CD4-positive, alpha-beta T cell treated with Interleukin-15 for 1 hour (primary cell): ENCODE data around the gene STOX2.
"Not testable (repeated sequence)": the region's sequence is repeated elsewhere in the genome, so short reads cannot be mapped to it uniquely, and the experiment has no call there.

Experiments
- DNase-seq: peaks from one replicate; pipeline ENCODE4 v3.0.0-alpha.2; 2020

Gene STOX2

DNA sequence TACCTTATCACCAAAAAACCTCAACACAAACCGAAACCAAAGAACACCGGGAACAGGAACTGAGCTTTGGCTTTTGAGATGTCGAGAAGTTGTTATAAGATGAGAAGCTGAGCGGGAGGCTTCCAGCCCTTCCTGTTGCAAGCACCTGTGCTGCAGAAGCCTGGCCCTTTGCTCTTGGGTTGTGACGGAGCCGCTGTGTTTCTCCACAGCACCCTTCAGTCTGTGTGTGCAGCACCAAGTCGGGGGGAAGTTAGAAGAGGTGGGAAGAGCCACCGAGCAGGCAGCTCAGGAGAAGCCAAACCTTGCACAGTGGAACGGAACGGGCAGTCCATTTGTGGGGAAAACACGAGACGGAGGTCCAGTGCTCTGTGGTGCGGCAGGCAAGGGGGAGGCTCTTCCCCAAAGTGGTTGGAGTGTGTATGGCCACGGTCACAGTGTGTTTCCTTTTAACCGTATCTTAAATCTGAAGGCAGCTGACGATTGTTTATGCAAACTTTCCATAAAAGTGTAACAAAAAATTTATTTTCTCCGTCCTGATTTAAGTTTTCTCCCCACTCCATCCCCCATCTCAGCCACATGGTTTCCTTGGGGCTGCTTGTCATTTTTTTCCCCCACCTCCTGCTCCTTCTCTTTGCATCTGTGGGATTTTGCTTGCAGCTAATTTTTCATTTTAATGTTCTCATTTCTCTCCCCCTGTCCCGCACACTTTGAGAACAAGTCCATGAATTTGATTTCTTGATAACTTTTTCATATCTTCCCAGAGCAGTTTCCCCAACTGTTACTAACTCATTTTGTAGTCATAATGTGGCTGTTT, 123.7 kb downstream of the STOX2 start:
- no peak for DNase-seq

DNA sequence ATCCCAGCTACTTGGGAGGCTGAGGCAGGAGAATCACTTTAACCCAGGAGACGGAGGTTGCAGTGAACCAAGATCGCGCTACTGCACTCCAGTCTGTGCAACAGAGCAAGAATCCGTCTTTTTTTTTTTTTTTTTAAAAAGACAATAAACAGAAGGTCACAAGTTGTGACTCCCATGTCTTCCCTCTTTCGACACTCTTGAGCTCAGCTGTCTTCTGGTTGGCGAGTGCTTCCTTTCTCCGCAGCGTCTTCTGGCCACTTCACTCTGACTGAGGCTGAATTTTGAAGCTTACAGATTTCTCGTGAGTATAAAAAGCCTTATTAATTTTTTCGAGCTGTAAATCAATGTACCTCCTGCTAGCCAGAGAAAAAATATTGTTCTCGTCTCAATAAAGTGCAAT, 124.9 kb downstream of the STOX2 start:
- no peak for DNase-seq

DNA sequence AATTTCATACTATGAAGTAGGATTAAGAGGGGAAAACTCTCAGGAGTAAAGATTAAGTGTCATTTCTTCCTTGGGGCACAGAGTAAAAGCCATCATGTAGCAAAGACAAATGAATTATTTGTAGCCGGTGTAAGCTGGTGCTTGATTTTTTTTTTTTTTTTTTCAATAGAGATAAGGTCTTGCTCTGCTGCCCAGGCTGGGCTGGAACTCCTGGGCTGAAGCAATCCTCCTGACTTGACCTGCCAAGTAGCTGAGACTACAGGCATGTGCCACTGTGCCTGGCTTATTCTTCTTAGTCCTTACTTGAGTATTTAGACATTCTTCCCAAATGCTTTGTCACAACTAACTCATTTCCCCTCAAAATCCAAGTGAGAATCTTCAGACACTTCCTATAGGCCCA, 125.7 kb downstream of the STOX2 start:
- DNase-seq = no peak

DNA sequence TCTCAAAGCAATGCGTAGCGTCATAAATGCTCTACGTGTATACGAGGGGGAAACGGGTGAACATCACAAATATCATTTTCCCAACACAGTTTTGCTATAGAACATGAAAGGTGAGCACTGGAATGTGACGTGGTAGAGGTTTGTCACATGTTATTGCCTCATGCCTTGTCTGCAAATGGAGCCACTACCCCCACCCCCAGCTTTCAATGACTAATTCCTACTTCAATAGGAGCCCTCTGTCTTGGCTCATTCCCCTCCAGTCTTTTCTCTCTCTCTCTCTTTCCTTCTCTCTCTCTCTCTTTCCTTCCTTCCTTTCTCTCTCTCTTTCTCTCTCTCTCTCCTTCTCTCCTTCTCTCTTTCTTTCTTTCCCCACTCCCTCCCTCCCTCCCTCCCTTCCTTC, 127.0 kb downstream of the STOX2 start:
- no peak for DNase-seq

DNA sequence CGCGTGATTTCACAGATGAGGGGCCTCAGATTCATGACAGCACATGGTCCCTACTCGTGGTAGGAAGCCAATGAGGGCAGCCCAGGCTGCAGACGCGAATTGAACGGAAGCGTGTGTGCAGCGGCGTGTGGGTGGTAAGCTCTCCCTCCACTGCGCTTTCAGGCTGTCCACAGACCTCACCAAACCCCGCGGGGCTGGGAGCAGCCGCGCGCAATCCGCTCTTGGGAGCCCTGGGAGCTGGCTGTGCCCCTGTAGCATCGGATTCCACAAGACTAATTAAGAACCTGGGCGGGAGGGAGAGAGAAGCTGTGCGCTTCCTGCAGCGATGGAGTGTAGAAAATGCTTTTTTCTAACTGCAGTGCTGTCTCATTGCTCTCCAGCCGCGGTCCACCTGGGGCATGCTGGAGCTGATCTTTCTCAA, 134.9 kb downstream of the STOX2 start:
- no peak for DNase-seq

DNA sequence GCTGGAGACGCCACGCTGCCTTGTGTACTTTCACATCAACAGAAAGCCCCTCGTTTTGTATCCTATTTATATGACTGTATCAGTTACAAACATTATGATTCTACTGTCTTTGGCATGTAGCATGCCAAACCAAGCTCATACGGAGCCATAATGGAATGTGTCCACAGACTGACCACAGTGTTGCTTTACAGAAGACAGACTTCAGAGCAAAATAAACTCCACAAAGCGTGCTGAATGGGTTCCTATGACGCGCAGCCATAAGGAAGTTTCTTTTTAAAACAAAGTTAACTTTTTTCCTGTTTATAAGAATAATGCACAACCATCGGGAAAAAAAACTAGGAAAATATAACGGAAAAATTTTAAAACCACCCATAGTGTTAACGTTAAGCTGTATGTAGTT, 136.0 kb downstream of the STOX2 start:
- no peak for DNase-seq

DNA sequence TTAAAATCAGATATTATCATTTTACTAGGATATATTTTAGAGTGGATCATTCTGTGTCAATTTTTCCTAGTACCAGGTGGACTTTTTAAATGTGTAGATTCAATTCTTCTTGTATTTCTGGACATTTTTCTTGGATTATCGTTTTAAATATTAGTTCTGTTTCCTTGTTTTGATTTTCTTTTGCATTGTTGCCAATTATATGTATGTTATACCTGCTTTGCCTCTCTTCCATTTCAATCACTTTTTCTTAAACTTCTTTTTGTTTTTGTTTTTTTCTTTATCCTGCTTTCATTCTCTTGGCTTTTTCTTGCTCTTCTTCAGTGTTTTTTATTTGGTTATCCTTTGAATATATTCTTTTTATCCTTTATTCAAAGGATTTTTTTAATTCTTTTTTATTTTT, 141.0 kb downstream of the STOX2 start:
- no peak for DNase-seq

DNA sequence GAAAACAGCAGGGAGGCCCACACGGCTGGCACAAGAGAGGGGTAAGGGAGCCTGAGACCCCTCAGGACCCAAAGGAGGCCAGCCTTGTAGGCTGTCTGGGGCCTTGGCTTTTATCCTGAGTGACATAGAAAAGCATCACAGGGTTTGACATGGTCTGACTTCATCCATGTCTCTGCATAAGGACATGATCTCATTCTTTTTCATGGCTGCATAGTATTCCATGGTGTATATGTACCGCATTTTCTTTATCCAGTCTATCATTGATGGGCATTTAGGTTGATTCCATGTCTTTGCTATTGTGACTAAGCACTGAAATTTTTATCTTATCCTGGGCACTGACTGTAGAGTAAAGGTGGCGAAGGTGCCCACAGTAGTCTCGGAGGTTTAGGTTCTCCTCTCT, 146.2 kb downstream of the STOX2 start:
- DNase-seq = not testable (repeated sequence)

DNA sequence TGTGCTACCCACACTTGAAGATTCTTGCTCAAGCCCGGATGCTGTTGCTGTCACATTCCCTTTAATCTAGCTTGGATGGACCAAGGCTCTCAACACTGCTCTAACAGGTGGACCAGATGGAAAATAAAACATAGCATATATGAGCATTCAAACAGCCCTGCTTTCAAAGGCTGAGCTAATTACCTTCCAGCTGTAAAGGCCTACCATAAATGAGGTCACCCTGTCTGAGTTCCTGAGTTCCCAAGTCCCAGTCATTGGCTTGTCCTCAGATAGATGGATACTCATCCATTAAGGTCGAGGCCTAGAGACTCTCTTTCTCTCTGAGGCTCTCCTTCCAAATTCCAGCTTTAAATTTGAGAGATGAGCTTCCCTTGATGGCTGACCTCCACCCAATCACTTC, 147.5 kb downstream of the STOX2 start:
- no peak for DNase-seq

DNA sequence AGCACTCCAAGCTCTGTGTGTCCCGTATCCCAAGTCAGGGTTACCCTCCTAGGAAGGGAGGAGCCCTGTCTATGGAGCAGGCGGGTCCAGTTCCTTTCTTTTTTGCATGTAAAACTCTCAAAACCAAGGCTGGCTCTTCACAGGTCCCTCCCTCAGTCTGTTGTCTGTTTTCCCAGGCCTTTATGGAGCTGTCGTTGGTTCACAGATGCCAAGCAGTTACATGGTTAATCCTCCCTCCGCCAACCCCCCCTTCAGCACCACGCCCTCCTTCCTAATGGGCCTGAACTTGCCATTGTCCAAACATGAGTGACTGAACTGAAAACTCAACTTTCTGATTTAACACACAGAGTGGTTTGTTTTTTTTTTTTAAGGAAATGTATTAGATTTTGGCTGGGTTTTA, 148.3 kb downstream of the STOX2 start:
- DNase-seq = no peak

DNA sequence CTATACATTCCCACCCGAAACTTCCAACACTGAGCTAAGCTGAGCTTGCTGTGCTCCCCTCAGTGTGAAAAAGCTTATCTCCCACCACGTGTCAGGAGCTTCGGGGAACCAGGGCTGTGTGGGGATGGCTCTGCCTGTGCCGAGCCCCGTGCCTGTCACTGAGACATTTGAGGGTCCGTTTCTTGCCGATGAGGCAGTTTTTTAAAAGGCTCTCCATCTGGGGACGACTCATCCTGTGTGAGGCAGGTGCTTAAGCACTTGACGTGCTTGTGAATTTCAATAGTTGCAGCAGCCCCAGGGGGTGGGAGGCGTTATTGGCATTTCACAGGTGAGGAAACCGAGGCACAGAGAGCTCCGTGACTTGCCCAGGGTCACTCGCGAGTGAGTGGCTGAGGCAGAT, 151.8 kb downstream of the STOX2 start:
- DNase-seq = no peak

DNA sequence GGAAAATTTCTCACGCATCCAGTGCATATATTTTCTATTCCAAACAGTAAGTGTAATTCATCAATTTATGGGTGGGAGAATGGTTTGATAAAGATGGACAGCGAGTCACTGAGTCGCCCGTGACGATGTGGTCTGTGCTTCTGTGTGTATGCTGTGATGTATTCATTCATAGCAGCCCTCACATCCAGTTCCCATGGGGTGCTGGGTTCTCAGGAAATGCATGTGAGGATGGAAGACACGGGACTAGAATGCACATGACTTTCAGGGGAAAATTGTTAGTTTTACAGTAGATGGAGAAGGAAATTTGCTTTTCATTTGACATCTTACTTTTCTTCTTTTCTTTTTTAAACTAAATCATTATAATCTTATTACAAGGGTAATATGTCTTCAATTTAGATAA, 152.9 kb downstream of the STOX2 start:
- no peak for DNase-seq

DNA sequence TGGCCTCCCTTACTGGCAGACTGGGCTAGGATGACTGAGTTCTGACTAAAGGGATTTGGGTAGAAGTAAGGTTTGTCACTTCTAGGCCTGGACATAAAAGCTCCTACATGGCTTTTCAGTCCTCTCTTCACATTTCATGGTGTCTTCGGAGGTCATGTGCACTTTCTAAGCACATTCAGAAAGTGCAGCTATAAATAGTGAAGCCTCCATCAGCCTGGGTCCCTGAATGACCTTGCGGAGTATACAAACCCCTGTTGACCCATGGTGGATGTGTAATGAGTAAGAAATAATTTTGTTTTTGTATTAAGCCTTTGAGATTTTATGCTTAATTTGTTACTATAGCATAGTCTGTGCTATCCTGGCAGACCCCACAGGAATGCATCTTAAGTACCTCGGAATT, 154.0 kb downstream of the STOX2 start:
- DNase-seq = no peak

DNA sequence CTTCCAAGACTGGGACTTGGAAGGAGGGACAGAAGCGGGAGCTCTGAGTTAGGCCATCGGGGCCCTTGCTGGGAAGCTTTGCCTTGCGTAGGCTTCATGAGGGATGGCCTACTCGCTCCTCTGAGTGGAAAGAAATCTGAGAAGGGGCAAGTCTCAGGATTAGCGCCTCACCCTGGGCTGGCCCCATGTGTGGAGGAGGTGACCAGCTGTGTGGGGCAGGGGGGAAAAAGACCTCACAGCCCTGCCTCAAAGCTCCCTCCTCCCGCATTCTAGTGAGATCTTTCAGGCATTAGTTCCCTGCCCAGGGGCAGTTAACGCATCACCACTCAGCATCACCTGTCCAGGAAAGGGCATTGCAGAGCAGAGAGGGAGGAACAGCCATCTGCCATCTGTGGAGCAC, 156.5 kb downstream of the STOX2 start:
- no peak for DNase-seq

DNA sequence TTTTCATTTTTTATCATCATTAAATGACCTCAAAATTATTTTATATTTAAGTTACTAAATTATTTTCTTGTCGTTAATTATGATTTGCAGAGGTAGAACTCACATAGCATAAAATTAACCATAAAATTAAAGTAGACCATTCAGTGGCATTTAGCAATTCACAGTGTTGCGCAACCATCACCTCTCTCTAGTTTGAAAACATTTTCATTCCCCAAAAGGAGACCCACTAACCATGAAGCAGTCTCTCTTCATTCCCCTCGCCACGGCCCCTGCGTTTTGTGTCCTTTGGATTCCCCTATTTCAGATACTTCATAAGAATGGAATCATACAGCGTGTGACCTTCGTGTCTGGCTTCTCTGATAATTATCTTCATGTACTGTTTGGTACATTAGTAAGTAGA, 157.7 kb downstream of the STOX2 start:
- no peak for DNase-seq

DNA sequence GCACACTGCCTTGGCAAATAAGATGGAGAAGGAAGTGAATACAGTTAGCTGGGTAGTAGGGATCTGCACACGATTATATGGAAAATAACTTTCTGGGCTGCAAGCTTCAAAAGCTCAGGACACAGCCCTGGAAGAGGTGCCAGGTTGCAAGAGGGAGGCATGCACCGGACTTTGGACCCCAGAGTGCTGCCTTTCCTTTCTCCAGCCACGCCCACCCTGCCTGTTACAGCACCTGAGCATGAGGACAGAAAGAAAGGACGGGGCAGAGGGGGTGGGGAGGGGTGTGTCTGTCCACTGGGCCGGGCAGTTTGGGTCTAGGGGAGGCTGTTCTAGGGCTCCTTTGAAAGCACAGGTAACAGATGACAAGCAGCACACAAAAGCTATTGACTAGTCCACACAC, 159.8 kb downstream of the STOX2 start:
- no peak for DNase-seq

DNA sequence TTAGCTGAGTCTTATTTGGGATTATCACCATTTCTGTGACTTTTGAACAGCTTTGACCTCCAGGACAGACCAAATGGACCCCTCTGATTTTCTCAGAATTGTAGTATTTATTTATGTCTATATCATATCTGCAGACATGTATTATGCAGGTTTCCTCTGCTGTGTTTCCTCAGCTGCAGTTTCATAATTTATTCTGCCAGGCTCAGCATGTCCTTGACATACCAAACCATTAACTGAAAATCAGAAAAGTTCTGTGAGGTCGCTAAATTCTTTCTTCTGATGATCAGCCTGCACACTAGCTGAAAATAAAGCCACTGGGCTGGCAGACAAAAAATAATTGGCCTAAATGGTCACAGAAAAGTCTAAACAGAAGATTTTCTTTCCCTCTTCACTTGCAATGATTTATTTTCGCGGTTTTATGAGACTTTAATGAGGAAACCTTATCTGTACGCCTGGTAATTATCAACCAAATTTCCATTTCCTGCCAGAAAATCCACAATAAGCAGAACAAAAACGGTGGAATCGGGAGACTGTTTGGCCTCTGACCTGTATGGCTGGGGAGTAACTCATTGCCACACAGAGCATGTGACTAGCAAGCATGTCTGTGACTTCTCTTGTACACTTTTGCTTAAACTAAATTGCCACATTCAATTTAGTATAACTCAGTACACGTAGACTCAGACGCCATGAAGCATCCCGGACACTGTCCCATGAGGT, 161.6 kb downstream of the STOX2 start:
- no peak for DNase-seq

DNA sequence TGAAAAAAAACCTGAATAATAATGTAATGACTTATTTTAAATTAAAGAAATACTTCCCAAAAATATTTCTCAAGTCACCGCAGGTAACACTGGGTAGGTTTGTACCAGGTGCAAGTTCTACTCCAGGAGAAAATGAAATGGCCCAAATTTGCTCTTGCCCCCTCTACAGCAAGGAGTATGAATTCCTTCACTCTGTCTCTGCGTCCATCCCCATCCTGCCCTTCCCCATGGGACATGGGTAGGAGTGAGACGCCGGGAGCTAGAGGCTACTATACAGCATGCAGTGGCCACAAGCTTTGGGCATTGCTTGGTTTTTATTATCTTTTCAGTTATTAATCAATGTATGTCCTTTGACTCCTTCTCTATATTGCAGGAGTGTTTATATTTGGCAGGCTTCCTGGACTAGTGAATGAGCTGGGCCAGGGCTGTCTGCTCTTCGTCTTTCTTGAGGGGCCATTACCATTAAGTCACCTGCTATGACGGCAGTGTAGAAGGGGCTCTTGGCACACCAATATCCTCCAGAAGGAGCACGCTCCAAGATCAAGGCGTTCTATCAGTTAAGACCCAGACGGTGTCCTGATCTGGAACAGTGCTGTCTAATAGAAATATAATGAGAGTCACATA, 162.9 kb downstream of the STOX2 start:
- DNase-seq = no peak
